OCI-LY1 (cell line): Measurements from ENCODE around the gene CCRL2.
A peak's percentile ranks its signal among the peaks of the same experiment; 100 is the strongest.

ENCODE experiments used
- H2AFZ ChIP-seq: fragments of 200-600 bp; sonication (generic), shearing (Covaris generic); 2 replicates; pipeline ENCODE4 v1.6.0; 2014; ENCODE audit warnings: antibody characterized with exemption, mild to moderate bottlenecking, low read length
- H3F3A ChIP-seq: fragments of 200-600 bp; sonication (generic), shearing (Covaris generic); 2 replicates; pipeline ENCODE4 v1.6.0; 2014; ENCODE audit warnings: mild to moderate bottlenecking, antibody characterized with exemption, low read length, moderate library complexity; ENCODE audit not compliant: insufficient read depth
- H3K27ac ChIP-seq: fragments of 200-600 bp; sonication (generic); 2 replicates; pipeline ENCODE4 v1.5.1; 2014; ENCODE audit warnings: low read length, mixed run types, mild to moderate bottlenecking, low read depth; ENCODE audit not compliant: poor library complexity, severe bottlenecking
- H3K27me3 ChIP-seq: fragments of 200-600 bp; sonication (generic); 2 replicates; pipeline ENCODE4 v1.6.0; 2014; ENCODE audit warnings: antibody characterized with exemption, mild to moderate bottlenecking, low read length, moderate library complexity; ENCODE audit not compliant: insufficient read depth
- H3K36me3 ChIP-seq: fragments of 200-600 bp; sonication (generic); 2 replicates; pipeline ENCODE4 v1.6.1; 2014; ENCODE audit warnings: mild to moderate bottlenecking, antibody characterized with exemption, low read length, moderate library complexity, mixed read lengths; ENCODE audit not compliant: insufficient read depth
- H3K4me1 ChIP-seq: fragments of 200-600 bp; sonication (generic); 2 replicates; pipeline ENCODE4 v1.5.1; 2014; ENCODE audit warnings: mild to moderate bottlenecking, low read length, moderate library complexity; ENCODE audit not compliant: insufficient read depth, severe bottlenecking
- H3K4me2 ChIP-seq: fragments of 200-600 bp; sonication (generic), shearing (Covaris generic); 2 replicates; pipeline ENCODE4 v1.6.1; 2014; ENCODE audit warnings: low read length
- H3K4me3 ChIP-seq: fragments of 200-600 bp; sonication (generic); 2 replicates; pipeline ENCODE4 v1.5.1; 2014; ENCODE audit warnings: low read length, low read depth, mild to moderate bottlenecking, mixed read lengths; ENCODE audit not compliant: poor library complexity, severe bottlenecking
- H3K79me2 ChIP-seq: fragments of 200-600 bp; shearing (Covaris generic); 2 replicates; pipeline ENCODE4 v1.6.1; 2016; ENCODE audit warnings: mixed run types, low read length, mixed read lengths; ENCODE audit not compliant: insufficient read depth
- H3K9ac ChIP-seq: fragments of 200-600 bp; sonication (generic), shearing (Covaris generic); 2 replicates; pipeline ENCODE4 v1.6.1; 2014; ENCODE audit warnings: mild to moderate bottlenecking, low read length, mixed read lengths
- H3K9me2 ChIP-seq: fragments of 200-600 bp; sonication (generic), shearing (Covaris generic); 2 replicates; pipeline ENCODE4 v1.6.1; 2014; ENCODE audit warnings: low read depth, mild to moderate bottlenecking, low read length, mixed read lengths
- H3K9me3 ChIP-seq: fragments of 200-600 bp; shearing (Covaris generic); 2 replicates; pipeline ENCODE4 v1.6.1; 2014; ENCODE audit warnings: low read length, mixed read lengths
- H4K20me1 ChIP-seq: fragments of 200-600 bp; sonication (generic), shearing (Covaris generic); 2 replicates; pipeline ENCODE4 v1.6.0; 2016; ENCODE audit warnings: mild to moderate bottlenecking, low read length; ENCODE audit not compliant: insufficient read depth
- EZH2 ChIP-seq: fragments of 200-600 bp; sonication (generic), shearing (Covaris generic); IDR thresholded peaks from 2 replicates; pipeline ENCODE4 v1.8.0; 2017; ENCODE audit warnings: borderline replicate concordance, mixed run types, mild to moderate bottlenecking, antibody characterized with exemption, low read length, moderate library complexity, mixed read lengths
- TF ChIP-seq, protein P1 (sequence below): fragments of 200-600 bp; sonication (generic), shearing (Covaris generic); IDR thresholded peaks from 2 replicates; pipeline ENCODE4 v1.5.1; 2017; ENCODE audit warnings: mild to moderate bottlenecking, antibody characterized with exemption, low read length, moderate library complexity, mixed read lengths

The CCRL2 gene

DNA sequence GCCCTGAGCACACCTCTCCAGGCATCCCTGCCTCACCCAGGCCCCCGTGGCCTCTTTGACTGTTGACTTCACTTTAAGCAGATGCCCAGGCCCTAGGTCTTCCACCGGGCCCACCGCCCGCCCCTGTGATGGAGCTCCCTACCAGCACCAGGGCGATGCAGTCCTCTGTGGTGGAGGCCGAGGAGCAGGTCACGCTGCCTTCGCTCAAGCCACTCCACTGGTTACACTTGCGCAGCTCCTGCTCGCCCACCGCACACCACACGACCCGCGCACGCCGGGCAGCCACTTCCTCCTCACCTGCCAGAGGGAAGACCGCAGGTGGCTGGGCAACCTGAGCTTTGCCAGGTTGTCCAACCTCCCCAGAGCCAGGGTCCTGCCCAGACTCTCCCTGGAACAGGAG, 41.7 kb downstream of the CCRL2 start:
- Histone ChIP-seq H3K4me3 (no peak overlapping the region), H3K4me2 (no peak overlapping the region), H3K9ac (no peak overlapping the region), H3K36me3 (no peaks in the 10 kb centered on the region), H3K27ac (no peak overlapping the region), H3K79me2 (no peaks in the 10 kb centered on the region), H3K9me2 (no peaks in the 10 kb centered on the region), H4K20me1 (no peaks in the 10 kb centered on the region), H3F3A (no peaks in the 10 kb centered on the region), H3K9me3 (no peaks in the 10 kb centered on the region), H2AFZ (no peak overlapping the region), H3K4me1 (no peaks in the 10 kb centered on the region), H3K27me3 (no peaks in the 10 kb centered on the region; the same call in 1 of the 2 replicates)
- no peak for TF ChIP-seq EZH2
- TF ChIP-seq, protein P1, sequence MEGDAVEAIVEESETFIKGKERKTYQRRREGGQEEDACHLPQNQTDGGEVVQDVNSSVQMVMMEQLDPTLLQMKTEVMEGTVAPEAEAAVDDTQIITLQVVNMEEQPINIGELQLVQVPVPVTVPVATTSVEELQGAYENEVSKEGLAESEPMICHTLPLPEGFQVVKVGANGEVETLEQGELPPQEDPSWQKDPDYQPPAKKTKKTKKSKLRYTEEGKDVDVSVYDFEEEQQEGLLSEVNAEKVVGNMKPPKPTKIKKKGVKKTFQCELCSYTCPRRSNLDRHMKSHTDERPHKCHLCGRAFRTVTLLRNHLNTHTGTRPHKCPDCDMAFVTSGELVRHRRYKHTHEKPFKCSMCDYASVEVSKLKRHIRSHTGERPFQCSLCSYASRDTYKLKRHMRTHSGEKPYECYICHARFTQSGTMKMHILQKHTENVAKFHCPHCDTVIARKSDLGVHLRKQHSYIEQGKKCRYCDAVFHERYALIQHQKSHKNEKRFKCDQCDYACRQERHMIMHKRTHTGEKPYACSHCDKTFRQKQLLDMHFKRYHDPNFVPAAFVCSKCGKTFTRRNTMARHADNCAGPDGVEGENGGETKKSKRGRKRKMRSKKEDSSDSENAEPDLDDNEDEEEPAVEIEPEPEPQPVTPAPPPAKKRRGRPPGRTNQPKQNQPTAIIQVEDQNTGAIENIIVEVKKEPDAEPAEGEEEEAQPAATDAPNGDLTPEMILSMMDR, result no peak

DNA sequence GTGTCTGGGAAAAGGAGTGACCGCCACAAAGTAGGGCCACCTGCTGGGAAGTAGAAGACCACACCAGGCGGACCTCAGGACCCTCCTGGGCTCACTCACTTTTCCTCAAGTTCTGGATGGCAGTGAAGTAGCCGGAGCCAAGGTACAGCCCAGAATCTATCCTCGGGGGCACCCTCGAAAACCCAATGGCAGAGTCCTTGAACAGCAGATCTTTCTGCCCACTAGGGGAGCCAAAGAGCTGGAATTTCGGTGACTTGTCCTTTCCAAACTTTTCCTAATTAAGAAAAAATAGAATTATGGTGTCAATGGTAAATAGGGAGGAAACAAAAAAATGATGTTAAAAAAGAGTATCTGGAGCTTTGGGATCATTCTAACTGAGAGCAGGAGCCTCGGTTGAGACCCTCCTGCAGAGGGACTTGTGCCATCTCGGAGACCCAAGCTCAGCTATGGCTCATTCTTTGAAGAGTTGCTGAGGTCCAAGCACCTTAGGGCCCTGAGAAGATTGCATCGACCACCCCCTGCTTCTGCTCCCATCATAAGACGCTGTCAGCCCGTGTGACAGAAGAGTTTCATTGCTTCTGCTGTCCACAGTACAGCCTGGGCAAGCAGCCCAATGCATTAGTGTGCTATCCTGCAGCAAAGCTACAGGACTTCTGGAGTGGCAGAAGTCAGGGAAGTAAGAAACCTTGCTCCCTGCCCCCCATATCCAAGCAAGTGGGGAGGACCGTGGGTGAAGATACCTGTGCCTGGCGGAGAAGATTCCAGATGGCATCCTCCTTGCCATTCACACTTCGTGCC, 42.9 kb downstream of the CCRL2 start:
- no peak for TF ChIP-seq EZH2
- TF ChIP-seq, protein P1, result peak; percentile 63
- H3K9me2 ChIP-seq, result no peaks in the 10 kb centered on the region
- no peak overlapping the region for H3K4me2 ChIP-seq
- H3F3A ChIP-seq, result no peaks in the 10 kb centered on the region
- no peaks in the 10 kb centered on the region for H3K36me3 ChIP-seq
- no peaks in the 10 kb centered on the region for H3K79me2 ChIP-seq
- no peaks in the 10 kb centered on the region for H3K9me3 ChIP-seq
- no peak overlapping the region for H3K4me3 ChIP-seq
- no peaks in the 10 kb centered on the region for H3K4me1 ChIP-seq
- no peak overlapping the region for H3K27ac ChIP-seq
- no peak overlapping the region for H3K9ac ChIP-seq
- H3K27me3 ChIP-seq, result no peaks in the 10 kb centered on the region; the same call in 1 of the 2 replicates
- no peaks in the 10 kb centered on the region for H4K20me1 ChIP-seq
- no peak overlapping the region for H2AFZ ChIP-seq

DNA sequence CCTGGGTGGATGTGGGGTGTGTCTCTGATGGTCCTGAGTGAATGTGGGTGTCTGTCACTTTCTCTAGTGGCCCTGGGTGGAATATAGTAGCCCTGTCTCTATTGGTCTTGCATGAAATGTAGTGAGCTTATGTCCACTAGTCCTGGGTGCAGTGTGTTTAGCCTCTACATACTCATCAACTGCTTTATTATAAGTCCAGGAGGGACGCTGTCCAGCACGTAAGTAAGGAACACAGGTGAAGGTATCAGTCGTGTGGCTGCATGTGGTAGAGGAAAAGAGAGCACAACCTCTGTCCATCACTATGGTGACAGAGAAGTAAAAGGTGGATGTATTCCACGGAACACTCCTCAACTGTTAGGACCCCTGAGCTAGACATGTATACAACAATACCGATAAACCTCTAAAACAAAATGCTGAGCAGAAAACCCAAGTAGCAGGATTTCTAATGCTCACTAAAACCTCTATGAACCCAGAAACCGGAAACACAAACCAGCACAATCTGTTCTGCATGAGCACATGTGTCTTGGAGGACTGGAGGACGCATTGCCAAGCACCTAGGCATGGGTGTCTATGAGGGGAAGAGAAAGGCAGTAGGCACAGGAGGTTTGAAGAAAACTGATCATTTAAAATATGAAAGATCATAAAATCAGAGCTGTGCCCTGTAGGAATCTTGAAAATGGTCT, 46.6 kb downstream of the CCRL2 start:
- H3K27ac ChIP-seq, result no peak overlapping the region
- no peak overlapping the region for H2AFZ ChIP-seq
- H3K27me3 ChIP-seq, result no peaks in the 10 kb centered on the region
- TF ChIP-seq, protein P1, result no peak
- TF ChIP-seq EZH2, result no peak
- H3F3A ChIP-seq, result no peaks in the 10 kb centered on the region
- H3K4me3 ChIP-seq, result no peak overlapping the region
- H3K36me3 ChIP-seq, result no peaks in the 10 kb centered on the region
- H3K9me3 ChIP-seq, result no peaks in the 10 kb centered on the region
- no peaks in the 10 kb centered on the region for H3K4me1 ChIP-seq
- no peak overlapping the region for H3K4me2 ChIP-seq
- no peaks in the 10 kb centered on the region for H3K79me2 ChIP-seq
- no peak overlapping the region for H3K9ac ChIP-seq
- H3K9me2 ChIP-seq, result no peaks in the 10 kb centered on the region
- H4K20me1 ChIP-seq, result no peaks in the 10 kb centered on the region
